K562 (cell line): Measurements from ENCODE around the gene GLYATL1. TPM values are rescaled to one million over a fixed set of nuclear protein-coding genes. Genes with fewer than 3 reads are reported as not detected.

Experiments used
- DNMT1 ChIP-seq: fragments of 450-650 bp; IDR thresholded peaks from 2 replicates; pipeline ENCODE4 v1.6.1; 2016; ENCODE audit warnings: antibody characterized with exemption, mild to moderate bottlenecking
- LCOR ChIP-seq: sonication (generic); formaldehyde crosslinking; IDR thresholded peaks from 2 replicates; pipeline ENCODE4 v1.8.0; 2022; ENCODE audit warnings: mild to moderate bottlenecking, missing genetic modification reagents
- ZBTB17 ChIP-seq: fragments of 450-650 bp; formaldehyde crosslinking; IDR thresholded peaks from 2 replicates; pipeline ENCODE4 v1.4.0; 2020; ENCODE audit warnings: mild to moderate bottlenecking
- polyA plus RNA-seq, 8 experiments: library from polyadenylated mRNA; depleted of rRNA in 4 of 8; stranded (reverse) in 5 of 8; unstranded in 3 of 8; fragments of >200 nt; fragmentation: Nextera tagmentation in 2 of 8; fragmentation: Illumina TruSeq in 1 of 8; extraction: Ambion mirVana in 2 of 8; extraction: Trizol in 1 of 8; gene quantifications; 2 replicates each; pipeline versions ENCODE4 v1.2.1 to v1.2.3, GENCODE V29; 2011 to 2014; ENCODE audit warnings: inconsistent platforms in 1 of 8, missing spikeins in 1 of 8
- total RNA-seq, 7 experiments: library from RNA; depleted of rRNA in 6 of 7; stranded (reverse); fragments of >200 nt in 6 of 7; fragmentation: Illumina TruSeq in 2 of 7; extraction: Trizol in 2 of 7; gene quantifications; 2 replicates each; pipeline versions ENCODE4 v1.2.1 to v1.2.3, GENCODE V29; 2011 to 2021; ENCODE audit warnings: low replicate concordance in 1 of 7
- TF ChIP-seq, protein P1 (sequence below): fragments of 450-650 bp; IDR thresholded peaks from 2 replicates; pipeline ENCODE4 v1.6.1; 2017; ENCODE audit warnings: antibody characterized with exemption, mild to moderate bottlenecking

GLYATL1 gene
- total and polyA plus RNA-seq, 9 of the 15 experiments (the other 6 are each of a cell fraction or from before 2014, with no cell fraction given) = not detected

DNA sequence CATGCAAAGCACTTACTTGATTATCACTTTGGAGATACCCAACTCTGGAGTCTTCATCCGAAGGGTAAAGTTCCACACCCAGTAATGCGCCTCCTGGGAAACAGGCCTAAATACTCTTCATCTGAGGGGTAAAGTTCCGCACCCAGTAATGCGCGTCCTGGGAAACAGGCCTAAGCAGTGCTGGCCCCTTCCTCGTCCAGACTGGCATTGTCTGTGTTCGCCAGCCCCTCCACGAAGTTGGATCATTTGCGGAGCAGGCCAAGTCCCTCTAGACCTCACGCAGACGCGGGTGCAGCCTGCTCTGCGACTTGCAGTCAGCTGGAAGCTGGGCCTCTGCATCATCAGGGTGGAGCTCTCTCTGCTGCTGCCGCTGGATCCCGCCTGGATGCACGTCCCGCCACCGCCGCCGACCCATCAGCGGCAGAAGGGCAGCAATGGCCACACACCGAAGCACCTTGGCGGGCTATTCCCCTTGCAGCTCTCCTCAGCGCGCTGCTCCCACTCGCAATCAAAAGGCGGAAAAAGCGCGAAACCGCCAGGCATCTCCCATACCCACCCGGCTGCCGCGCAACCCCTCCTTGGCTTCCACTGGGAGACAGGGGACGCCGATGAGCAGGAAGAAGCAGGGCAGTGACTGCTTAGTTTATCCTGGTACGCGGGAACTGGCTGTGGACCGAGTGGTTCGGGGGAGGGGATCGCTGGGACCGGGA is 34.1 kb upstream of the GLYATL1 start (continued):
- TF ChIP-seq DNMT1 (no peak), LCOR (CRISPR knock-in tag) (no peak), ZBTB17 (no peak)
- TF ChIP-seq, protein P1, sequence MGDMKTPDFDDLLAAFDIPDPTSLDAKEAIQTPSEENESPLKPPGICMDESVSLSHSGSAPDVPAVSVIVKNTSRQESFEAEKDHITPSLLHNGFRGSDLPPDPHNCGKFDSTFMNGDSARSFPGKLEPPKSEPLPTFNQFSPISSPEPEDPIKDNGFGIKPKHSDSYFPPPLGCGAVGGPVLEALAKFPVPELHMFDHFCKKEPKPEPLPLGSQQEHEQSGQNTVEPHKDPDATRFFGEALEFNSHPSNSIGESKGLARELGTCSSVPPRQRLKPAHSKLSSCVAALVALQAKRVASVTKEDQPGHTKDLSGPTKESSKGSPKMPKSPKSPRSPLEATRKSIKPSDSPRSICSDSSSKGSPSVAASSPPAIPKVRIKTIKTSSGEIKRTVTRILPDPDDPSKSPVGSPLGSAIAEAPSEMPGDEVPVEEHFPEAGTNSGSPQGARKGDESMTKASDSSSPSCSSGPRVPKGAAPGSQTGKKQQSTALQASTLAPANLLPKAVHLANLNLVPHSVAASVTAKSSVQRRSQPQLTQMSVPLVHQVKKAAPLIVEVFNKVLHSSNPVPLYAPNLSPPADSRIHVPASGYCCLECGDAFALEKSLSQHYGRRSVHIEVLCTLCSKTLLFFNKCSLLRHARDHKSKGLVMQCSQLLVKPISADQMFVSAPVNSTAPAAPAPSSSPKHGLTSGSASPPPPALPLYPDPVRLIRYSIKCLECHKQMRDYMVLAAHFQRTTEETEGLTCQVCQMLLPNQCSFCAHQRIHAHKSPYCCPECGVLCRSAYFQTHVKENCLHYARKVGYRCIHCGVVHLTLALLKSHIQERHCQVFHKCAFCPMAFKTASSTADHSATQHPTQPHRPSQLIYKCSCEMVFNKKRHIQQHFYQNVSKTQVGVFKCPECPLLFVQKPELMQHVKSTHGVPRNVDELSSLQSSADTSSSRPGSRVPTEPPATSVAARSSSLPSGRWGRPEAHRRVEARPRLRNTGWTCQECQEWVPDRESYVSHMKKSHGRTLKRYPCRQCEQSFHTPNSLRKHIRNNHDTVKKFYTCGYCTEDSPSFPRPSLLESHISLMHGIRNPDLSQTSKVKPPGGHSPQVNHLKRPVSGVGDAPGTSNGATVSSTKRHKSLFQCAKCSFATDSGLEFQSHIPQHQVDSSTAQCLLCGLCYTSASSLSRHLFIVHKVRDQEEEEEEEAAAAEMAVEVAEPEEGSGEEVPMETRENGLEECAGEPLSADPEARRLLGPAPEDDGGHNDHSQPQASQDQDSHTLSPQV = no peak
- TF ChIP-seq, all 486 proteins: peak for 0
